SKM-1 (cell line): ENCODE data around the gene SLC38A2.
"Not testable (repeated sequence)": the region's sequence is repeated elsewhere in the genome, so short reads cannot be mapped to it uniquely, and the experiment has no call there.

ENCODE experiments used
- DNase-seq: peaks from one replicate; lab custom pipeline; 2025; ENCODE audit not compliant: unreplicated experiment; lab: John Stamatoyannopoulos, UW

The SLC38A2 gene

GRCh38 chr12:46372544-46373300, at the start of gene SLC38A2:
TSS of gene SLC38A2 (minus strand) at chr12:46372773. CDS start at chr12:46371293, 1,480 bp downstream.
- DNase-seq: no peak

GRCh38 chr12:46419675-46420074, 47.1 kb upstream of the SLC38A2 start:
- DNase-seq: no peak

GRCh38 chr12:46415552-46415951, 43.0 kb upstream of the SLC38A2 start:
- no peak for DNase-seq

- DNase-seq: no peak
Observed at GRCh38 chr12:46414591-46415268, 42.2 kb upstream of the SLC38A2 start.

- no peak for DNase-seq
Observed at GRCh38 chr12:46413368-46413767, 40.8 kb upstream of the SLC38A2 start.

- DNase-seq: no peak
Observed at GRCh38 chr12:46412857-46413256, 40.3 kb upstream of the SLC38A2 start.

- no peak for DNase-seq
Observed at GRCh38 chr12:46410495-46410894, 37.9 kb upstream of the SLC38A2 start.

GRCh38 chr12:46409974-46410373, 37.4 kb upstream of the SLC38A2 start:
- DNase-seq: no peak

GRCh38 chr12:46409342-46409741, 36.8 kb upstream of the SLC38A2 start:
- no peak for DNase-seq

GRCh38 chr12:46408441-46408840, 35.9 kb upstream of the SLC38A2 start:
- no peak for DNase-seq

GRCh38 chr12:46407361-46407760, 34.8 kb upstream of the SLC38A2 start:
- DNase-seq: no peak

GRCh38 chr12:46406352-46407027, 33.9 kb upstream of the SLC38A2 start:
- DNase-seq: no peak

- no peak for DNase-seq
Observed at GRCh38 chr12:46404733-46405132, 32.2 kb upstream of the SLC38A2 start.

- DNase-seq: no peak
Observed at GRCh38 chr12:46404225-46404631, 31.7 kb upstream of the SLC38A2 start.

- no peak for DNase-seq
Observed at GRCh38 chr12:46403719-46404070, 31.1 kb upstream of the SLC38A2 start.

- DNase-seq: no peak
Observed at GRCh38 chr12:46402941-46403718, 30.6 kb upstream of the SLC38A2 start.

- no peak for DNase-seq
Observed at GRCh38 chr12:46402451-46402850, 29.9 kb upstream of the SLC38A2 start.

GRCh38 chr12:46401662-46402061, 29.1 kb upstream of the SLC38A2 start:
- DNase-seq: no peak

GRCh38 chr12:46400406-46400805, 27.8 kb upstream of the SLC38A2 start:
- no peak for DNase-seq

- not testable (repeated sequence) for DNase-seq
Observed at GRCh38 chr12:46399461-46400248, 27.1 kb upstream of the SLC38A2 start.
